GM12872 (cell line): Measurements from ENCODE around the gene ACER1.

Source experiments
- CTCF ChIP-seq: IDR thresholded peaks from 3 replicates; pipeline ENCODE4 v1.5.1; 2011; ENCODE audit warnings: low read depth, mild to moderate bottlenecking, low read length, moderate library complexity; ENCODE audit not compliant: insufficient read depth

Gene ACER1

GRCh38 chr19:6278051-6278450, 55.4 kb downstream of the ACER1 start:
- no peak for TF ChIP-seq CTCF

- TF ChIP-seq CTCF, result no peak
These were observed 57.0 kb downstream of the ACER1 start for GRCh38 chr19:6276447-6276846.

GRCh38 chr19:6275170-6275744, 58.2 kb downstream of the ACER1 start:
- no peak for TF ChIP-seq CTCF

GRCh38 chr19:6274756-6275155, 58.7 kb downstream of the ACER1 start:
- TF ChIP-seq CTCF, result no peak

DNA sequence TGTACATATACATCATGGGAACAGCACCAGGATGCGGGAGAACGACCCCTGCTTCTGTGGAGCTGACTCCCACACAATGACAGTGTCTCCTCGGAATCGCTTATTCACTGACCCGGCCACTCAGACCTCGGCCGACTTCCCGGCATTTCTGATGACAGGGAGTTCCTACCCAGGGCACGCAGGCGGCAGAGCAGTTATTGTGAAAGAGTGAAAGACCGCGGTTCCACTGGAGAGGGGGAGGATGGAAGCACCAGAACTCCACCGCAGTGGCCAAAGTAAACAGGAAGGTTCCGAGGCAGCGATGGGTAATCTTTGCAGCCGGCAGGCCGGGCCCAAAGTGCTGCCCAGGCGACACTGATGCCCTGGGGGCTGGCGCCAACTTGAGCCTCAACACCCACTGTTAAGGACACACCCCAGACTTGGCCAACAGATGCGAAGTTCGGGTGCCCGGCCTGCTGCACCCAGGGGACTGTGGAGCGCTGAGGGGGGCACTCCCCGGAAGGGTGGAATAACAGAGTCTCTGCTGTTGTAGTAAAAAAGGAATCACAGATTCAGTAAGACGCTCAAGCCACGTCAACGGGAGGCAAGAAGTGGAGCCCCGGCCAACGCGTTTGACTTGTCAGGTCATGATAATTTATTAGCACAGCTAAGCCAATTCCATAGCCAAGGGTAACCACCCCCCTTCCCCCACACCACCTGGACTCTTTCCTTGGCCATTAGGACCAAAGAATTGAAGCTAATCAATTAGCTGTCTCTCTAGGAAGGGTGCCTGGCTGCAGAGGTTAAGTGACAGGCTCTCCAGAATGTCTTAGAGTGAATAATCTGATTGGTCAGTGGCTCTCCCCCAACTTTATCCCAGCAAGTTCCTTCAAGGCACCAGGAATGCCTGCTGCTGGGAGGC, 59.5 kb downstream of the ACER1 start:
- no peak for TF ChIP-seq CTCF

- TF ChIP-seq CTCF, result no peak
These were observed 60.4 kb downstream of the ACER1 start for GRCh38 chr19:6272913-6273600.

- TF ChIP-seq CTCF, result no peak
These were observed 61.0 kb downstream of the ACER1 start for GRCh38 chr19:6272411-6272791.
